Immature natural killer cell (primary cell): Measurements from ENCODE around the gene KIF4A. TPM values are rescaled to one million over a fixed set of nuclear protein-coding genes. Genes with fewer than 3 reads are reported as not detected.
"Not testable (repeated sequence)": the region's sequence is repeated elsewhere in the genome, so short reads cannot be mapped to it uniquely, and the experiment has no call there.

Experiments used
- DNase-seq, 3 donors: peaks; one replicate each; pipeline ENCODE4 v3.0.0; 2022; ENCODE audit warnings: mixed read lengths in 1 of 3
- H3K27ac Mint-ChIP-seq, 6 donors: one replicate each; pipeline ENCODE4 v1.8.0; 2020; ENCODE audit warnings: mixed read lengths in 6 of 6, mild to moderate bottlenecking in 5 of 6, inconsistent platforms in 4 of 6, moderate library complexity in 3 of 6
- H3K27me3 Mint-ChIP-seq, 3 donors: one replicate each; pipeline ENCODE4 v1.8.0; 2020 to 2021; ENCODE audit warnings: low read depth in 3 of 3, mild to moderate bottlenecking in 3 of 3, mixed read lengths in 3 of 3, moderate library complexity in 3 of 3, inconsistent platforms in 1 of 3
- H3K36me3 Mint-ChIP-seq, 3 donors: one replicate each; pipeline ENCODE4 v1.8.0; 2020; ENCODE audit warnings: mixed read lengths in 3 of 3, inconsistent platforms in 2 of 3, mild to moderate bottlenecking in 2 of 3
- H3K4me1 Mint-ChIP-seq, 2 donors: one replicate each; pipeline ENCODE4 v1.8.0; 2020; ENCODE audit warnings: inconsistent platforms in 2 of 2, mild to moderate bottlenecking in 2 of 2, mixed read lengths in 2 of 2, moderate library complexity in 1 of 2
- H3K4me3 Mint-ChIP-seq, 5 donors: one replicate each; pipeline ENCODE4 v1.8.0; 2020; ENCODE audit warnings: mild to moderate bottlenecking in 5 of 5, mixed read lengths in 5 of 5, inconsistent platforms in 3 of 5, moderate library complexity in 3 of 5
- H3K9me3 Mint-ChIP-seq, 6 donors: one replicate each; pipeline ENCODE4 v1.8.0; 2020; ENCODE audit warnings: mild to moderate bottlenecking in 6 of 6, mixed read lengths in 6 of 6, inconsistent platforms in 4 of 6, moderate library complexity in 3 of 6
- polyA plus RNA-seq, 3 donors: library from polyadenylated mRNA; unstranded; fragments of 300-500 nt; fragmentation: Illumina TruSeq; gene quantifications; one replicate each; pipeline ENCODE4 v1.2.3, GENCODE V29; 2021

The KIF4A gene
- polyA plus RNA-seq, 3 donors from 2014 or later, result 1.0 TPM; not detected in 2

DNA sequence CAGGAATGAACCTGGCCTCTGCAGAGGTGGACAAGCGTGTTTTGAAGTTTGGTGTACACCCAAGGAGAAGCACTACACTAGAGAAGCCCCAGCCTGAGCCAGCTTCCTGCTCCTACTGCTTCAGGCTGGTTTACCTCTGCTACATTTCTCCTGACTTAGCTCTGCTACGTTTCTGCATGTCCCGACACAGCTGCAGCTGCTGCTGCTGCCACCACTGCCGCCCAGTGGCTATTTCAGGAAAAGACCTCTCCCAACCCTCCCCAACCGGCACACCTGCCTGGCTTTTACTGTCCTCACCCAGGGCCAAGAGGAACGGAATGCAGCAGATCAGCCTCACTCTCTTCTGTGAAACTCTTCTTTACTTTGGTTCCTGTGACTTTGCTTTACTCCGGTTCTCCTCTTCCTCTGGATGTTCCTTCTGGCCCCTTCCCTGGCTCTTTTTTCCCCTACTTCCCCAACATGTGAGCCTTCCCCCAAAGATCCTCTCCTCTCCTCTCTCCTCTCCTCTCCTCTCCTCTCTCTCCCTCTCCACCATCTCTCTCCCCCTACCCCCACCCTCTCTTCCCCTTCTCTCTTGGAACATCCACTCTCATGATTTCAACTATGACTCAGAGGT lies 26.8 kb upstream of the KIF4A start:
- Mint-ChIP-seq H3K4me3 (no peak overlapping the region), H3K27ac (no peak overlapping the region), H3K36me3 (peaks cover 0 to 5% (median 0%) of the 10 kb centered on the region in 3 donors), H3K4me1 (no peaks in the 10 kb centered on the region), H3K9me3 (no peaks in the 10 kb centered on the region), H3K27me3 (peaks cover 0 to 8% (median 2%) of the 10 kb centered on the region in 3 donors)
- no peak for DNase-seq

GRCh38 chrX:70264784-70265183 lies 25.1 kb upstream of the KIF4A start:
- H3K27ac Mint-ChIP-seq, result no peak overlapping the region
- peaks cover 0 to 5% (median 0%) of the 10 kb centered on the region in 3 donors for H3K36me3 Mint-ChIP-seq
- no peaks in the 10 kb centered on the region for H3K9me3 Mint-ChIP-seq
- peaks cover 0 to 6% (median 2%) of the 10 kb centered on the region in 3 donors for H3K27me3 Mint-ChIP-seq
- no peaks in the 10 kb centered on the region for H3K4me1 Mint-ChIP-seq
- no peak overlapping the region for H3K4me3 Mint-ChIP-seq
- no peak for DNase-seq

- H3K27ac Mint-ChIP-seq, result no peak within 1 kb of the TSS
- peaks cover 0 to 7% (median 2%) of the 10 kb centered on the region in 3 donors for H3K27me3 Mint-ChIP-seq
- H3K36me3 Mint-ChIP-seq, result no peaks in the 10 kb centered on the region
- no peak within 1 kb of the TSS for H3K4me3 Mint-ChIP-seq
- no peaks in the 10 kb centered on the region for H3K9me3 Mint-ChIP-seq
- no peaks in the 10 kb centered on the region for H3K4me1 Mint-ChIP-seq
- DNase-seq, result no peak
These were observed 21.9 kb upstream of the KIF4A start, which contains the start of gene ARR3 for GRCh38 chrX:70268034-70268433. ARR3 (plus strand) TSS chrX:70268334; CDS start chrX:70269386, 1,052 bp downstream.

GRCh38 chrX:70274029-70274428 lies 15.9 kb upstream of the KIF4A start:
- H3K4me1 Mint-ChIP-seq, H3K27me3 Mint-ChIP-seq, H3K27ac Mint-ChIP-seq, H3K36me3 Mint-ChIP-seq, DNase-seq, H3K4me3 Mint-ChIP-seq, H3K9me3 Mint-ChIP-seq: not testable (repeated sequence)

DNA sequence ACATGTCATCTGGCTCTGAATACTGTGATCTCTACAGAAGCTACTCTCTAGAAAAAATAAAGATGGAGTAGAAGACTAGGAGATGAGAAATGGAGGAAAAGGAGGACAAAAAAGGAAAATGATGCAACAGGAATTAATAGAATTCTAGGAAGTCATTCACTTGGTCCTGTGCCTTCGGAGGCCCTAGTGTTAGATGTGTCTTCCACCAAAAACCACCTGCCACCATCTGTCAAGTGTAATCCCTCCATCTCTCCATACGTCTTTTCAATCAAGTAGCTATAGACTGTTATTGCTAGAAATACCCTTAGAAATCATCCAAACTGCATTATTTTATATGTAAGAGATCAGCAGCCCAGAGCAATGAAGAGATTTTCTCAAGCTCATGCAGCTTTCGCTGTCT lies 10.8 kb upstream of the KIF4A start:
- Mint-ChIP-seq H3K9me3 (no peaks in the 10 kb centered on the region), H3K4me1 (no peaks in the 10 kb centered on the region), H3K36me3 (peaks cover 0 to 12% (median 5%) of the 10 kb centered on the region in 3 donors), H3K27me3 (peaks cover 0 to 5% (median 2%) of the 10 kb centered on the region in 3 donors), H3K4me3 (no peak overlapping the region), H3K27ac (no peak overlapping the region)
- DNase-seq, result no peak

DNA sequence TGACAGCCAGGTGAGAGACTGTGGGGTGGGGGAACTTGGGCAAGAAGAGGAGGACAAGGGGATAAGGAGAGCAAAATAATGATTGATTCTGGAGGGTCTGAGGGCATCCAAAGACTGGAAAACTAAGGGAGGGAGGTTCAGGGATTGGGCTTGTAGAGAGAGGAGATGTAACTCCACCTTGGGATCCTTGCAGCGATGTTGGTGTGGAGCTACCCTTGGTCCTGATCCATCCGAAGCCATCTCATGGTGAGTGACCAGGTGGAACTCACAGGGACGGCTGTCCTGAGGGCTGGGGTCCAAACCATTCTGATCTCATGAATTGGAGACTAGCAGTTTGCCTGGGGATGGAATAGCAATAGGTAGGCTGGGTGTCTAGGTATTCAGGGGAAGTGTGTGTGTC lies 9.3 kb upstream of the KIF4A start:
- Mint-ChIP-seq H3K9me3 (no peaks in the 10 kb centered on the region), H3K36me3 (peaks cover 0 to 18% (median 10%) of the 10 kb centered on the region in 3 donors), H3K4me1 (peaks cover 0 to 7% of the 10 kb centered on the region in 2 donors), H3K4me3 (no peak overlapping the region), H3K27ac (no peak overlapping the region), H3K27me3 (peaks cover 0 to 5% (median 2%) of the 10 kb centered on the region in 3 donors)
- DNase-seq, result no peak

DNA sequence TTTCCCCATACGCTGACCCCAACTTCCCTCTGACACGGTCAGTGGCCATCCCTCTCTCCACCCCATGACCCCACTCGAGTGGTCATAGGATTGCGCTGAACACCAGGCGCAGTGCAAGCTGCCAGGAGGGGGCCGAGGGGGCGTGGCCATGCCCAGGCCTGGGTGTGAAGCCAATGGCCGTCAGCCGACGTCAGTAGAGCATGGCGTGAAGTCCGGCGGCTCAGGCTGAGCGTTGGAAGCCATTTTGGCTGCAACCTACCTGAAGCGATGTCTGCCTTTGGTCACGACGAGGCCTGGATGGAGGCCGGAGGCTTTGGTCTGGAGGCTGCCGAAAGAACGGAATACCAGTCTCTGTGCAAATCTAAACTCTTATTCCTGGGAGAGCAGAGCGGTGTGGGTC lies 8.0 kb upstream of the KIF4A start, which contains the start of gene RAB41:
TSS of gene RAB41 (plus strand) at position 222 of the 400 bp plus-strand sequence. CDS start at position 268, 46 bp downstream.
- no peaks in the 10 kb centered on the region for H3K9me3 Mint-ChIP-seq
- H3K27ac Mint-ChIP-seq, result no peak within 1 kb of the TSS
- H3K36me3 Mint-ChIP-seq, result peaks cover 0 to 24% (median 15%) of the 10 kb centered on the region in 3 donors
- no peak within 1 kb of the TSS for H3K4me3 Mint-ChIP-seq
- no peak for DNase-seq
- peaks cover 0 to 7% of the 10 kb centered on the region in 2 donors for H3K4me1 Mint-ChIP-seq
- H3K27me3 Mint-ChIP-seq, result peaks cover 0 to 2% (median 0%) of the 10 kb centered on the region in 3 donors

- H3K27me3 Mint-ChIP-seq, result peaks cover 0 to 5% (median 2%) of the 10 kb centered on the region in 3 donors
- peaks cover 21 to 26% of the 10 kb centered on the region in 2 donors for H3K4me1 Mint-ChIP-seq
- no peaks in the 10 kb centered on the region for H3K9me3 Mint-ChIP-seq
- peak overlapping the region; percentile 84 to 90 (median 87) for H3K4me3 Mint-ChIP-seq
- peaks cover 0 to 13% (median 11%) of the 10 kb centered on the region in 3 donors for H3K36me3 Mint-ChIP-seq
- no peak for DNase-seq
- peak overlapping the region; percentile 81 to 92 (median 86) for H3K27ac Mint-ChIP-seq
These were observed 624 bp upstream of the KIF4A start for GRCh38 chrX:70289168-70289792.

GRCh38 chrX:70292788-70293187 lies 2.9 kb downstream of the KIF4A start:
- H3K9me3 Mint-ChIP-seq, result no peaks in the 10 kb centered on the region
- no peaks in the 10 kb centered on the region for H3K36me3 Mint-ChIP-seq
- H3K27me3 Mint-ChIP-seq, result peaks cover 2 to 10% (median 3%) of the 10 kb centered on the region in 3 donors
- no peak overlapping the region for H3K4me3 Mint-ChIP-seq
- no peak for DNase-seq
- no peak overlapping the region for H3K27ac Mint-ChIP-seq
- peaks cover 19 to 21% of the 10 kb centered on the region in 2 donors for H3K4me1 Mint-ChIP-seq

DNA sequence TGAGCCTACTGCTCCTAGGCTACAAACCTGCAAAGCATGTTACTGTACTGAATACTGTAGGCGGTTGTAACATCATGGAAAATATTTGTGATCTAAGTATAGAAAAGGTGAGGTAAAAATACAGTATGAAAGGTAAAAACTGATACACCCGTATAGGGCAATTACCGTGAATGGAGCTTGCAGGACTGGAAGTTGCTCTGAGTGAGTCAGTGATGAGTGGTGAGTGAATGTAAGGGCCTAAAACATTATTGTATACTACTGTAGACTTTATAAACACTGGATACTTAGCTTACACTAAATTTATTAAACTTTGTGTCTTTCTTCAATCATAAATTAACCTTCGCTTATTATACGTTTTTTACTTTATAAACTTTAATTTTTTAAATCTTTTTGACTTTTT lies 3.7 kb downstream of the KIF4A start:
- no peak overlapping the region for H3K4me3 Mint-ChIP-seq
- no peak overlapping the region for H3K27ac Mint-ChIP-seq
- no peaks in the 10 kb centered on the region for H3K9me3 Mint-ChIP-seq
- no peak for DNase-seq
- no peaks in the 10 kb centered on the region for H3K36me3 Mint-ChIP-seq
- H3K27me3 Mint-ChIP-seq, result peaks cover 2 to 10% (median 3%) of the 10 kb centered on the region in 3 donors
- peaks cover 19% of the 10 kb centered on the region in 2 donors for H3K4me1 Mint-ChIP-seq

DNA sequence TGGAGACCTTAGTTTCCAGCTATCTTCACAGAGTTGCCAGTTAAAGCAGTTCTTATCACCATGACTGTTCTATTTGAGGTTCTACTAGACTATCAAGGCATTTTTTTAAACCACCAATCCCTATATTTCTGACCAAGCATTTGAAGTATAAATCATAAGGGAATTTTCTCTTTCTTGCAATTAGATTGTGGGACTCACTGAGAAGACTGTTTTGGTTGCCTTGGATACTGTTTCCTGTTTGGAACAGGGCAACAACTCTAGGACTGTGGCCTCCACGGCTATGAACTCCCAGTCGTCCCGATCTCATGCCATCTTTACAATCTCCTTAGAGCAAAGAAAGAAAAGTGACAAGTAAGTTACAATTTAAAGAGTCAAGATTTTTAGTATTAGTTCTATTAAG lies 11.8 kb downstream of the KIF4A start:
- H3K4me1 Mint-ChIP-seq, result no peaks in the 10 kb centered on the region
- no peak for DNase-seq
- H3K9me3 Mint-ChIP-seq, result no peaks in the 10 kb centered on the region
- peaks cover 0 to 5% (median 3%) of the 10 kb centered on the region in 3 donors for H3K27me3 Mint-ChIP-seq
- no peak overlapping the region for H3K4me3 Mint-ChIP-seq
- peaks cover 0 to 4% (median 0%) of the 10 kb centered on the region in 3 donors for H3K36me3 Mint-ChIP-seq
- H3K27ac Mint-ChIP-seq, result no peak overlapping the region

GRCh38 chrX:70313503-70313902 lies 23.6 kb downstream of the KIF4A start:
- no peak for DNase-seq
- Mint-ChIP-seq H3K4me1 (no peaks in the 10 kb centered on the region), H3K27me3 (peaks cover 0 to 2% (median 0%) of the 10 kb centered on the region in 3 donors), H3K27ac (no peak overlapping the region), H3K9me3 (no peaks in the 10 kb centered on the region), H3K4me3 (no peak overlapping the region), H3K36me3 (no peaks in the 10 kb centered on the region)

GRCh38 chrX:70322784-70323183 lies 32.9 kb downstream of the KIF4A start:
- no peak for DNase-seq
- Mint-ChIP-seq H3K9me3 (no peaks in the 10 kb centered on the region), H3K36me3 (no peaks in the 10 kb centered on the region), H3K4me1 (no peaks in the 10 kb centered on the region), H3K27ac (no peak overlapping the region), H3K27me3 (peaks cover 0 to 4% (median 2%) of the 10 kb centered on the region in 3 donors), H3K4me3 (no peak overlapping the region)

- not testable (repeated sequence) for H3K4me1 Mint-ChIP-seq, H3K4me3 Mint-ChIP-seq, H3K27me3 Mint-ChIP-seq, H3K36me3 Mint-ChIP-seq, DNase-seq, H3K9me3 Mint-ChIP-seq, H3K27ac Mint-ChIP-seq
These were observed 33.7 kb downstream of the KIF4A start for GRCh38 chrX:70323628-70324027.
